ENCODE data around the gene OR2G2. TPM values are rescaled to one million over a fixed set of nuclear protein-coding genes. Genes with fewer than 3 reads are reported as not detected.

OR2G2 gene
- polyA plus RNA-seq, 2 donors, result not detected

- no peaks in the 10 kb centered on the region for H3K4me1 ChIP-seq (ENCODE audit: control insufficient read depth in 2 of 2, insufficient read depth in 2 of 2, low read length in 1 of 2)
- WGBS, 2 donors, result 38 to 42% methylated on average over 3 of the region's 3 CpGs
- H3K36me3 ChIP-seq (ENCODE audit: control insufficient read depth in 2 of 2, insufficient read depth in 2 of 2, low read length in 1 of 2), result no peaks in the 10 kb centered on the region
- H3K27me3 ChIP-seq (ENCODE audit: control insufficient read depth in 1 of 2, insufficient read depth in 2 of 2, low read length in 2 of 2), result no peaks in the 10 kb centered on the region
- H3K27ac ChIP-seq (ENCODE audit: low read depth in 2 of 2, low read length in 1 of 2), result no peak overlapping the region
- no peaks in the 10 kb centered on the region for H3K9me3 ChIP-seq (ENCODE audit: control insufficient read depth in 2 of 2, insufficient read depth in 1 of 2, low read depth in 1 of 2, low read length in 1 of 2)
- no peak overlapping the region for H3K4me3 ChIP-seq (ENCODE audit: low read depth in 1 of 2, low read length in 2 of 2)
These were observed 39.8 kb downstream of the OR2G2 start for GRCh38 chr1:247627951-247628350.

- Histone ChIP-seq H3K27me3 (ENCODE audit: control insufficient read depth in 1 of 2, insufficient read depth in 2 of 2, low read length in 2 of 2) (no peaks in the 10 kb centered on the region), H3K9me3 (ENCODE audit: control insufficient read depth in 2 of 2, insufficient read depth in 1 of 2, low read depth in 1 of 2, low read length in 1 of 2) (peaks cover 5 to 8% of the 10 kb centered on the region in 2 donors), H3K27ac (ENCODE audit: low read depth in 2 of 2, low read length in 1 of 2) (no peak overlapping the region), H3K4me1 (ENCODE audit: control insufficient read depth in 2 of 2, insufficient read depth in 2 of 2, low read length in 1 of 2) (no peaks in the 10 kb centered on the region), H3K36me3 (ENCODE audit: control insufficient read depth in 2 of 2, insufficient read depth in 2 of 2, low read length in 1 of 2) (no peaks in the 10 kb centered on the region), H3K4me3 (ENCODE audit: low read depth in 1 of 2, low read length in 2 of 2) (no peak overlapping the region)
- 56 to 64% methylated on average over 4 of the region's 4 CpGs for WGBS, 2 donors
These were observed 49.9 kb downstream of the OR2G2 start for GRCh38 chr1:247638011-247638410.

GRCh38 chr1:247638781-247639180, 50.6 kb downstream of the OR2G2 start:
- 70 to 74% methylated on average over 6 of the region's 6 CpGs for WGBS, 2 donors
- no peak overlapping the region for H3K4me3 ChIP-seq (ENCODE audit: low read depth in 1 of 2, low read length in 2 of 2)
- H3K36me3 ChIP-seq (ENCODE audit: control insufficient read depth in 2 of 2, insufficient read depth in 2 of 2, low read length in 1 of 2), result no peaks in the 10 kb centered on the region
- no peak overlapping the region for H3K27ac ChIP-seq (ENCODE audit: low read depth in 2 of 2, low read length in 1 of 2)
- peaks cover 5 to 8% of the 10 kb centered on the region in 2 donors for H3K9me3 ChIP-seq (ENCODE audit: control insufficient read depth in 2 of 2, insufficient read depth in 1 of 2, low read depth in 1 of 2, low read length in 1 of 2)
- no peaks in the 10 kb centered on the region for H3K27me3 ChIP-seq (ENCODE audit: control insufficient read depth in 1 of 2, insufficient read depth in 2 of 2, low read length in 2 of 2)
- no peaks in the 10 kb centered on the region for H3K4me1 ChIP-seq (ENCODE audit: control insufficient read depth in 2 of 2, insufficient read depth in 2 of 2, low read length in 1 of 2)

Other genes with a start within 250 kb of the OR2G2 start
- under 1 TPM; 0.20 to 0.25 TPM for gene NLRP3, start 172.2 kb upstream of the OR2G2 start, polyA plus RNA-seq
- gene OR2B11, start 130.3 kb upstream of the OR2G2 start, polyA plus RNA-seq, result not detected
- gene OR2C3, start 51.9 kb upstream of the OR2G2 start, polyA plus RNA-seq, result not detected
- under 1 TPM; 0.06 TPM for gene GCSAML, start 39.2 kb upstream of the OR2G2 start, polyA plus RNA-seq
- gene OR2G3, start 17.2 kb downstream of the OR2G2 start, polyA plus RNA-seq, result not detected
- not detected for gene OR13G1, start 91.4 kb downstream of the OR2G2 start, polyA plus RNA-seq
- gene OR6F1, start 128.3 kb downstream of the OR2G2 start, polyA plus RNA-seq, result not detected
- gene OR14K1, start 150.3 kb downstream of the OR2G2 start, polyA plus RNA-seq, result not detected
- gene OR14A2, start 159.8 kb downstream of the OR2G2 start, polyA plus RNA-seq, result not detected
- not detected for gene OR1C1, start 172.2 kb downstream of the OR2G2 start, polyA plus RNA-seq
- not detected for gene OR14A16, start 235.8 kb downstream of the OR2G2 start, polyA plus RNA-seq